OCI-LY3 (cell line): ENCODE results near the gene RPGR.
A peak's percentile ranks its signal among the peaks of the same experiment; 100 is the strongest.

Experiments
- H2AFZ ChIP-seq: fragments of 200-600, 300-600 bp; shearing (Covaris generic); 2 replicates; pipeline ENCODE4 v1.6.0; 2014; ENCODE audit warnings: antibody characterized with exemption, low read depth, low read length
- H3K27ac ChIP-seq: fragments of 200-600, 300-600 bp; sonication (generic); 2 replicates; pipeline ENCODE4 v1.5.1; 2014; ENCODE audit warnings: mild to moderate bottlenecking, low read length, moderate library complexity, mixed read lengths
- H3K27me3 ChIP-seq: fragments of 200-600, 300-600 bp; sonication (generic); 2 replicates; pipeline ENCODE4 v1.6.1; 2014; ENCODE audit warnings: low read depth, low read length, mixed read lengths
- H3K36me3 ChIP-seq: fragments of 200-600, 300-600 bp; sonication (generic); replicated peaks from 2 replicates; pipeline ENCODE3; 2014; ENCODE audit warnings: low read depth, low read length, mixed read lengths
- H3K4me1 ChIP-seq: fragments of 300-600, 200-600 bp; sonication (generic); 2 replicates; pipeline ENCODE4 v1.6.1; 2014; ENCODE audit warnings: low read length, mixed read lengths
- H3K4me2 ChIP-seq: fragments of 200-600, 300-600 bp; sonication (generic); 2 replicates; pipeline ENCODE4 v1.6.1; 2014; ENCODE audit warnings: low read length, mixed read lengths
- H3K4me3 ChIP-seq: fragments of 300-600, 200-600 bp; sonication (generic); 2 replicates; pipeline ENCODE4 v1.5.1; 2014; ENCODE audit warnings: antibody characterized with exemption, mild to moderate bottlenecking, low read length, moderate library complexity
- H3K79me2 ChIP-seq: fragments of 300-600, 200-600 bp; shearing (Covaris generic); 2 replicates; pipeline ENCODE4 v1.6.1; 2014; ENCODE audit warnings: mild to moderate bottlenecking, low read length, mixed read lengths
- H3K9ac ChIP-seq: fragments of 300-600, 200-600 bp; shearing (Covaris generic); 2 replicates; pipeline ENCODE4 v1.6.0; 2014; ENCODE audit warnings: mild to moderate bottlenecking, low read length, moderate library complexity
- H3K9me3 ChIP-seq: fragments of 200-600, 300-600 bp; shearing (Covaris generic); 2 replicates; pipeline ENCODE4 v1.6.1; 2014; ENCODE audit warnings: low read length, mixed read lengths; ENCODE audit not compliant: insufficient read depth
- H4K20me1 ChIP-seq: fragments of 200-600, 300-600 bp; sonication (generic); 2 replicates; pipeline ENCODE4 v1.6.1; 2016; ENCODE audit warnings: low read length, mixed read lengths; ENCODE audit not compliant: insufficient read depth
- EZH2phosphoT487 ChIP-seq: fragments of 200-600 bp; shearing (Covaris generic); IDR thresholded peaks from 2 replicates; pipeline ENCODE4 v1.6.1; 2018; ENCODE audit warnings: antibody characterized with exemption, mixed run types, low read depth
- TF ChIP-seq, protein P1 (sequence below): fragments of 200-600, 300-600 bp; sonication (generic); IDR thresholded peaks from 2 replicates; pipeline ENCODE4 v1.5.1; 2014; ENCODE audit warnings: antibody characterized with exemption, low read length, low read depth

RPGR gene

DNA sequence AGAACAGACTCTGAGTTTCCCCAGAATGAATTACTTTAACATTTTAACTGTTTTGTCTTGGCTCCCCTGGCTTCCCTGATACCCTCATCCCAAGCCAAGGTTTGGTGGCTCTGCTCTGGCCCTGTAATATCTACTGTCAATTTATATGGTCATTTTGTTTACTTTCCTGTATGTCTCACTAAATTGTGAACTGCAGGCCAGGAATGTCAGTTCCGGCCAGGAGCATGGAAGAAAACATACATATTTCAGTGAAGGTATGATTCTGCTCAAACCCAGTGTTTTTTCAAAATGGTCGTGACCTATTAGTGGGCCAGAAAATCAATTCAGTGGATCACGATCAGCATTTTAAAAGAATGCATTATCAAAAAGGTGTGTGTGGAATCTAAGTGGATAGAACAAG, 1.2 kb downstream of the RPGR start:
- Histone ChIP-seq H3K9ac (peak overlapping the region; percentile 81), H3K27ac (no peak overlapping the region), H3K36me3 (no peaks in the 10 kb centered on the region), H3K27me3 (no peaks in the 10 kb centered on the region), H3K4me2 (peak overlapping the region; percentile 90), H3K4me3 (peak overlapping the region; percentile 94), H3K4me1 (peaks cover 10% of the 10 kb centered on the region; the same call in 1 of the 2 replicates), H3K9me3 (no peaks in the 10 kb centered on the region), H4K20me1 (no peaks in the 10 kb centered on the region), H3K79me2 (peaks cover 13% of the 10 kb centered on the region), H2AFZ (no peak overlapping the region)
- TF ChIP-seq, protein P1, sequence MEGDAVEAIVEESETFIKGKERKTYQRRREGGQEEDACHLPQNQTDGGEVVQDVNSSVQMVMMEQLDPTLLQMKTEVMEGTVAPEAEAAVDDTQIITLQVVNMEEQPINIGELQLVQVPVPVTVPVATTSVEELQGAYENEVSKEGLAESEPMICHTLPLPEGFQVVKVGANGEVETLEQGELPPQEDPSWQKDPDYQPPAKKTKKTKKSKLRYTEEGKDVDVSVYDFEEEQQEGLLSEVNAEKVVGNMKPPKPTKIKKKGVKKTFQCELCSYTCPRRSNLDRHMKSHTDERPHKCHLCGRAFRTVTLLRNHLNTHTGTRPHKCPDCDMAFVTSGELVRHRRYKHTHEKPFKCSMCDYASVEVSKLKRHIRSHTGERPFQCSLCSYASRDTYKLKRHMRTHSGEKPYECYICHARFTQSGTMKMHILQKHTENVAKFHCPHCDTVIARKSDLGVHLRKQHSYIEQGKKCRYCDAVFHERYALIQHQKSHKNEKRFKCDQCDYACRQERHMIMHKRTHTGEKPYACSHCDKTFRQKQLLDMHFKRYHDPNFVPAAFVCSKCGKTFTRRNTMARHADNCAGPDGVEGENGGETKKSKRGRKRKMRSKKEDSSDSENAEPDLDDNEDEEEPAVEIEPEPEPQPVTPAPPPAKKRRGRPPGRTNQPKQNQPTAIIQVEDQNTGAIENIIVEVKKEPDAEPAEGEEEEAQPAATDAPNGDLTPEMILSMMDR: no peak
- no peak for TF ChIP-seq EZH2phosphoT487

DNA sequence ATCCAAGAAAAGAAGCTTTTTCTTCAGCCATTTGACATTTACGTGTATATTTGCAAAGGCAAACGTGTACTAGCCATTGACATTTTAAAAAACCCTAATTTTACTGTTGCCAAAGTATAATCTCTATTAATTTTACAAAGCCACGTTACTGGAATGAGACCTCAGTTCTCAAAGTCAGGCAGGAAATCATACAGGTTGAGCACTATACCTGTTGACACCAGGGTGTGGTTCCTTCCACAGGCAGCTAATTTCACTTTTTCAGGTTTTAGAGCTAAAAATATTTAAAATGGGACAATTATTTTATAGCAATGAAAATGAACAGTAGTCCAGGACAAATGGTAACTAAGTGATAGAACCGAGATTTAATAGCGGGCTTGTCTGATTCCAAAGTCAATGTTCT, 6.5 kb downstream of the RPGR start:
- Histone ChIP-seq H3K36me3 (peaks cover 4% of the 10 kb centered on the region), H3K27me3 (no peaks in the 10 kb centered on the region), H2AFZ (no peak overlapping the region), H3K27ac (no peak overlapping the region), H3K4me2 (no peak overlapping the region), H3K79me2 (peaks cover 6% of the 10 kb centered on the region; the same call in 1 of the 2 replicates), H4K20me1 (no peaks in the 10 kb centered on the region), H3K4me3 (no peak overlapping the region), H3K4me1 (no peaks in the 10 kb centered on the region), H3K9ac (no peak overlapping the region), H3K9me3 (no peaks in the 10 kb centered on the region)
- TF ChIP-seq, protein P1: no peak
- TF ChIP-seq EZH2phosphoT487: no peak

DNA sequence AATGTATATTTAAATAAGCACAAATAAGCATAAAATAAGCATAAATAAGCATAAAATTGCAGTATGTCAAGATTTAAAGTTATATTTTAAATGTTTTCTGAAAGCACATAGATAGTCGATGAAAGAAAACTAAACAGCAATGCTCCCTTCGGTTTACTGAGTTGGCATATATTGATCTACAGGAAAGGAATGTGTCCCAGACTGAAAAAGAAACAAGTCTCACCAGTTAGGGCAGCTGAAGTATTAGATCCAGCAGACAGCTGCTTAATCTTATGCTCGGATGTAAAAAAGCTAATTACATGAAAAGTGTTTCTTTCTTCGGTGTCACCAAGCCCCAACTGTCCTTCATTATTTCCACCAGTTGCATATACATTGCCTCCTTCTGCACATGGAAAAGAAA, 8.7 kb downstream of the RPGR start:
- TF ChIP-seq, protein P1: no peak
- no peak for TF ChIP-seq EZH2phosphoT487
- Histone ChIP-seq H3K4me3 (no peak overlapping the region), H3K79me2 (no peaks in the 10 kb centered on the region), H2AFZ (no peak overlapping the region), H3K4me2 (no peak overlapping the region), H3K27ac (no peak overlapping the region), H3K36me3 (peaks cover 7% of the 10 kb centered on the region), H3K4me1 (no peaks in the 10 kb centered on the region), H4K20me1 (no peaks in the 10 kb centered on the region), H3K9me3 (no peaks in the 10 kb centered on the region), H3K9ac (no peak overlapping the region), H3K27me3 (no peaks in the 10 kb centered on the region)

DNA sequence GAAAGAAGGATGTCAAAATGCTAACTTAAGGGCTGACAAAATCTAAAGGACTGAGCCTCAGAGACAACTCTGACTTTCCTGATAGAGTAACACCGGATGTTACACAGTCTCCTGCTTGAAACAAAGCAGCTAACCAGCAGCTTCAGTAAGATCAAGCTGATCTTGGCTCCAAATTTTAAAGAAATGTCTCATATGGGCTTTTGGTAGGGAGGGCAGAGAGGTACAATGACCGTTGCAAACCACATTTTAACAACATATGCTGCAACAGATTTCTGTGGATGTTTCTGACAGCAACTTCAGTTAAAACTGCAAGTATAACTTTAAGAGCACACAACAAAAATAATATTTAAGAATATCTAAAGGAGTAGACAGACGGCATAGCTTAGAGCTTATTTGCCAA, 9.1 kb downstream of the RPGR start:
- Histone ChIP-seq H3K4me2 (no peak overlapping the region), H2AFZ (no peak overlapping the region), H3K4me1 (no peaks in the 10 kb centered on the region), H3K9ac (no peak overlapping the region), H3K9me3 (no peaks in the 10 kb centered on the region), H3K36me3 (peaks cover 7% of the 10 kb centered on the region), H3K79me2 (no peaks in the 10 kb centered on the region), H3K4me3 (no peak overlapping the region), H4K20me1 (no peaks in the 10 kb centered on the region), H3K27me3 (no peaks in the 10 kb centered on the region), H3K27ac (no peak overlapping the region)
- TF ChIP-seq, protein P1: no peak
- TF ChIP-seq EZH2phosphoT487: no peak
